ENCODE results near the gene SH3TC1.

The SH3TC1 gene

GRCh38 chr4:8247047-8247930 lies 48.2 kb downstream of the SH3TC1 start:
- DNase-seq, result no peak

- DNase-seq, result no peak
These were observed 49.0 kb downstream of the SH3TC1 start for GRCh38 chr4:8248091-8248490.

- no peak for DNase-seq
These were observed 51.1 kb downstream of the SH3TC1 start for GRCh38 chr4:8250227-8250626.

GRCh38 chr4:8250637-8251036 lies 51.5 kb downstream of the SH3TC1 start:
- no peak for DNase-seq

GRCh38 chr4:8251110-8251883 lies 52.2 kb downstream of the SH3TC1 start:
- no peak for DNase-seq

- no peak for DNase-seq
These were observed 53.4 kb downstream of the SH3TC1 start for GRCh38 chr4:8252301-8253173.

GRCh38 chr4:8254076-8254475 lies 55.0 kb downstream of the SH3TC1 start:
- no peak for DNase-seq

- no peak for DNase-seq
These were observed 56.8 kb downstream of the SH3TC1 start for GRCh38 chr4:8255698-8256441.

GRCh38 chr4:8257854-8258253 lies 58.8 kb downstream of the SH3TC1 start:
- no peak for DNase-seq

- no peak for DNase-seq
These were observed 59.6 kb downstream of the SH3TC1 start for GRCh38 chr4:8258552-8259212.

GRCh38 chr4:8259743-8260430 lies 60.8 kb downstream of the SH3TC1 start:
- no peak for DNase-seq

GRCh38 chr4:8260656-8261111 lies 61.6 kb downstream of the SH3TC1 start:
- no peak for DNase-seq

- no peak for DNase-seq
These were observed 62.9 kb downstream of the SH3TC1 start for GRCh38 chr4:8261851-8262535.

GRCh38 chr4:8262637-8263322 lies 63.7 kb downstream of the SH3TC1 start:
- no peak for DNase-seq

- DNase-seq, result no peak
These were observed 64.3 kb downstream of the SH3TC1 start for GRCh38 chr4:8263397-8263796.

- DNase-seq, result no peak
These were observed 65.0 kb downstream of the SH3TC1 start for GRCh38 chr4:8264106-8264505.

GRCh38 chr4:8265171-8265929 lies 66.3 kb downstream of the SH3TC1 start:
- no peak for DNase-seq

- no peak for DNase-seq
These were observed 67.0 kb downstream of the SH3TC1 start for GRCh38 chr4:8266088-8266487.

GRCh38 chr4:8266508-8266907 lies 67.4 kb downstream of the SH3TC1 start:
- no peak for DNase-seq
